HepG2 (cell line): ENCODE measurements around the gene DACT2. TPM values are rescaled to one million over a fixed set of nuclear protein-coding genes. Genes with fewer than 3 reads are reported as not detected.
A peak's percentile ranks its signal among the peaks of the same experiment; 100 is the strongest.

ENCODE experiments used
- ARID5B ChIP-seq: IDR thresholded peaks from 2 replicates; pipeline ENCODE4 v1.4.0; 2020; ENCODE audit warnings: mild to moderate bottlenecking, missing genetic modification reagents
- ATM ChIP-seq: fragments of 450-650 bp; IDR thresholded peaks from 2 replicates; pipeline ENCODE4 v1.7.1; 2017; ENCODE audit warnings: mild to moderate bottlenecking, borderline replicate concordance
- GATA4 ChIP-seq: sonication (generic); IDR thresholded peaks from 2 replicates; pipeline ENCODE4 v1.6.1; 2016; ENCODE audit warnings: antibody characterized with exemption, low read depth, borderline replicate concordance
- ISX ChIP-seq: sonication (generic); formaldehyde crosslinking; conservative IDR thresholded peaks from 2 replicates; pipeline ENCODE4 v1.5.0; 2020; ENCODE audit warnings: missing genetic modification reagents
- JUNB ChIP-seq: sonication (generic); formaldehyde crosslinking; IDR thresholded peaks from 2 replicates; pipeline ENCODE4 v1.8.0; 2022; ENCODE audit warnings: missing genetic modification reagents, mild to moderate bottlenecking, borderline replicate concordance
- MIXL1 ChIP-seq: IDR thresholded peaks from 2 replicates; pipeline ENCODE4 v1.6.1; 2016
- NCOA2 ChIP-seq: sonication (generic); formaldehyde crosslinking; IDR thresholded peaks from 2 replicates; pipeline ENCODE4 v1.8.0; 2022; ENCODE audit warnings: inconsistent platforms
- NFATC3 ChIP-seq: sonication (generic); formaldehyde crosslinking; IDR thresholded peaks from 2 replicates; pipeline ENCODE4 v1.5.1; 2020; ENCODE audit warnings: mild to moderate bottlenecking, missing genetic modification reagents
- POLR2G ChIP-seq: fragments of 200-400 bp; formaldehyde crosslinking; IDR thresholded peaks from 2 replicates; pipeline ENCODE4 v1.6.1; 2018; ENCODE audit warnings: mild to moderate bottlenecking, low read depth, low read length, moderate library complexity
- REPIN1 ChIP-seq: sonication (generic); formaldehyde crosslinking; IDR thresholded peaks from 2 replicates; pipeline ENCODE4 v1.8.0; 2022; ENCODE audit warnings: missing genetic modification reagents, low read depth, mild to moderate bottlenecking, borderline replicate concordance
- SIN3A ChIP-seq: IDR thresholded peaks from 2 replicates; pipeline ENCODE4 v1.6.1; 2011; ENCODE audit warnings: low read depth, mild to moderate bottlenecking, control low read depth, low read length, borderline replicate concordance
- SMAD3 ChIP-seq: sonication (generic); formaldehyde crosslinking; IDR thresholded peaks from 2 replicates; pipeline ENCODE4 v1.4.0; 2020; ENCODE audit warnings: missing genetic modification reagents
- SNRNP70 ChIP-seq: fragments of 200-400 bp; formaldehyde crosslinking; IDR thresholded peaks from 2 replicates; pipeline ENCODE4 v1.6.1; 2017; ENCODE audit warnings: mild to moderate bottlenecking, low read depth, low read length, moderate library complexity
- SPEN ChIP-seq: sonication (generic); formaldehyde crosslinking; IDR thresholded peaks from 2 replicates; pipeline ENCODE4 v1.5.1; 2020; ENCODE audit warnings: low read depth, mild to moderate bottlenecking, missing genetic modification reagents
- SUZ12 ChIP-seq: fragments of 150-350 bp; IDR thresholded peaks from 2 replicates; pipeline ENCODE4 v1.6.1; 2014; ENCODE audit warnings: low read depth, low read length
- SYNCRIP ChIP-seq: fragments of 200-400 bp; formaldehyde crosslinking; IDR thresholded peaks from 2 replicates; pipeline ENCODE4 v1.6.1; 2018; ENCODE audit warnings: mild to moderate bottlenecking, low read depth, low read length; ENCODE audit not compliant: insufficient read depth
- TFAP4 ChIP-seq: sonication (generic); IDR thresholded peaks from 2 replicates; pipeline ENCODE4 v1.6.1; 2016; ENCODE audit warnings: low read depth, borderline replicate concordance
- ZFP36 ChIP-seq: fragments of 150-350 bp; IDR thresholded peaks from 2 replicates; pipeline ENCODE4 v1.6.1; 2018; ENCODE audit warnings: borderline replicate concordance, low read length, low read depth; ENCODE audit not compliant: partially characterized antibody
- ZNF260 ChIP-seq: sonication (generic); formaldehyde crosslinking; IDR thresholded peaks from 2 replicates; pipeline ENCODE4 v1.4.0; 2020; ENCODE audit warnings: missing genetic modification reagents, low read depth, mild to moderate bottlenecking, borderline replicate concordance
- ZNF530 ChIP-seq: sonication (generic); formaldehyde crosslinking; IDR thresholded peaks from 2 replicates; pipeline ENCODE4 v1.5.0; 2020; ENCODE audit warnings: low read depth, mild to moderate bottlenecking, missing genetic modification reagents
- ZNF543 ChIP-seq: sonication (generic); formaldehyde crosslinking; IDR thresholded peaks from 2 replicates; pipeline ENCODE4 v1.4.0; 2020; ENCODE audit warnings: mild to moderate bottlenecking, missing genetic modification reagents
- ZNF616 ChIP-seq: sonication (generic); formaldehyde crosslinking; IDR thresholded peaks from 2 replicates; pipeline ENCODE4 v1.5.0; 2020; ENCODE audit warnings: low read depth, mild to moderate bottlenecking, missing genetic modification reagents
- ZZZ3 ChIP-seq: sonication (generic); formaldehyde crosslinking; IDR thresholded peaks from 2 replicates; pipeline ENCODE4 v1.4.0; 2020; ENCODE audit warnings: missing genetic modification reagents, mild to moderate bottlenecking, borderline replicate concordance
- polyA plus RNA-seq, 8 experiments: library from polyadenylated mRNA; depleted of rRNA in 3 of 8; stranded (reverse) in 7 of 8; unstranded in 1 of 8; fragments of >200 nt; fragmentation: Illumina TruSeq in 4 of 8; extraction: Trizol in 4 of 8; gene quantifications; 2 replicates each; pipeline versions ENCODE4 v1.2.1 to v1.2.3, GENCODE V29; 2011 to 2016; ENCODE audit warnings: low read depth in 4 of 8, missing spikeins in 1 of 8, mixed read lengths in 1 of 8; ENCODE audit not compliant: insufficient read depth in 1 of 8
- total RNA-seq, 5 experiments: library from RNA; depleted of rRNA; stranded (reverse); fragments of >200 nt; fragmentation: Illumina TruSeq; extraction: Trizol; gene quantifications; 2 replicates each; pipeline ENCODE4 v1.2.3, GENCODE V29; 2016; ENCODE audit warnings: low read depth in 1 of 5
- TF ChIP-seq, protein P1 (sequence below): sonication (generic); formaldehyde crosslinking; IDR thresholded peaks from 2 replicates; pipeline ENCODE4 v1.8.1; 2023; ENCODE audit warnings: mild to moderate bottlenecking, moderate library complexity, missing genetic modification reagents
- TF ChIP-seq, protein P2 (sequence below): IDR thresholded peaks from 2 replicates; pipeline ENCODE4 v1.6.1; 2016; ENCODE audit warnings: mild to moderate bottlenecking, missing biosample characterization, missing genetic modification reagents

The DACT2 gene
- total and polyA plus RNA-seq, 2 of the 13 experiments (the other 11 are each of a cell fraction or from before 2014, with no cell fraction given): 0.15 TPM; not detected in 1

GRCh38 chr6:168264593-168265335 lies 54.8 kb downstream of the DACT2 start (continued):
- TF ChIP-seq ZFP36 (no peak), JUNB (CRISPR knock-in tag) (no peak), ZNF543 (no peak), TFAP4 (peak; percentile 91; the same call in 1 of the 2 replicates), ISX (CRISPR knock-in tag) (no peak), ATM (no peak), SPEN (CRISPR knock-in tag) (peak; percentile 20; the same call in 1 of the 2 replicates), ZZZ3 (CRISPR knock-in tag) (no peak), REPIN1 (CRISPR knock-in tag) (peak; percentile 41; the same call in 1 of the 2 replicates), SIN3A (peak; percentile 41; the same call in 1 of the 2 replicates), ARID5B (CRISPR knock-in tag) (peak; percentile 71), SNRNP70 (no peak), GATA4 (peak; percentile 82), SUZ12 (no peak), ZNF616 (CRISPR knock-in tag) (no peak), MIXL1 (CRISPR knock-in tag) (no peak), NCOA2 (peak; percentile 89), SMAD3 (no peak), ZNF260 (CRISPR knock-in tag) (no peak), SYNCRIP (no peak), NFATC3 (CRISPR knock-in tag) (no peak), ZNF530 (CRISPR knock-in tag) (no peak), POLR2G (peak; percentile 71)
- TF ChIP-seq, protein P1, sequence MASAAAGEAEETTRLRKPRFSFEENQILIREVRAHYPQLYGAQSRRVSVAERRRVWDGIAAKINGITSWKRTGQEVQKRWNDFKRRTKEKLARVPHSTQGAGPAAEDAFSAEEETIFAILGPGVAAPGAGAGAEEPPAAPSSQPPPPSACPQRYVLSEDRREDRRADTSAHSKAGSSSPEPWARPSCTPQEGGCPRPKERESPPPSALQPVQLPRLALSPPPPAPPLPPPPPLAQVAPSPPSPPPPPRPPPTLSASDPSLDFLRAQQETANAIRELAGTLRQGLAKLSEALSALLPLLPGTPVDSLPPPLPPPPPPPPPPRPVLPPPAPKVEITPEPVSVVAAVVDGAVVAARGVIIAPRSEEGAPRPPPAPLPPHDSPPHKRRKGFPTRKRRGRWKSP (CRISPR knock-in tag): peak; percentile 30; the same call in 1 of the 2 replicates
- TF ChIP-seq, protein P2, sequence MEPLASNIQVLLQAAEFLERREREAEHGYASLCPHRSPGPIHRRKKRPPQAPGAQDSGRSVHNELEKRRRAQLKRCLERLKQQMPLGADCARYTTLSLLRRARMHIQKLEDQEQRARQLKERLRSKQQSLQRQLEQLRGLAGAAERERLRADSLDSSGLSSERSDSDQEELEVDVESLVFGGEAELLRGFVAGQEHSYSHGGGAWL (CRISPR knock-in tag): no peak
